Neural progenitor cell (in vitro differentiated cells): ENCODE results near the gene OS9. TPM values are rescaled to one million over a fixed set of nuclear protein-coding genes. Genes with fewer than 3 reads are reported as not detected.

ENCODE experiments used
- DNase-seq: peaks from one replicate; pipeline ENCODE4 v3.0.0-alpha.2; 2016; ENCODE audit warnings: low spot score
- H2AFZ ChIP-seq: fragments of 200-600 bp; sonication (generic); replicated peaks from 2 replicates; pipeline ENCODE4 v1.6.1; 2016; ENCODE audit warnings: antibody characterized with exemption
- H3F3A ChIP-seq: fragments of 200-600 bp; sonication (generic); 2 replicates; pipeline ENCODE4 v1.6.1; 2016; ENCODE audit warnings: antibody characterized with exemption, low read depth
- H3K27ac ChIP-seq: fragments of 200-600 bp; sonication (generic); 2 replicates; pipeline ENCODE4 v1.5.1; 2016; ENCODE audit warnings: mild to moderate bottlenecking
- H3K27me3 ChIP-seq: fragments of 200-600 bp; sonication (generic); 2 replicates; pipeline ENCODE4 v1.6.1; 2016; ENCODE audit warnings: mild to moderate bottlenecking, moderate library complexity
- H3K36me3 ChIP-seq: fragments of 200-600 bp; sonication (generic); 2 replicates; pipeline ENCODE4 v1.5.1; 2016
- H3K4me1 ChIP-seq: fragments of 200-600 bp; sonication (generic); 2 replicates; pipeline ENCODE4 v1.6.1; 2016; ENCODE audit warnings: mixed run types
- H3K4me2 ChIP-seq: fragments of 200-600 bp; sonication (generic); 2 replicates; pipeline ENCODE4 v1.6.1; 2016
- H3K4me3 ChIP-seq: fragments of 200-600 bp; sonication (generic); 2 replicates; pipeline ENCODE4 v1.5.1; 2016
- H3K79me2 ChIP-seq: fragments of 200-600 bp; sonication (generic); 2 replicates; pipeline ENCODE4 v1.6.1; 2016; ENCODE audit warnings: low read depth
- H3K9ac ChIP-seq: fragments of 200-600 bp; sonication (generic); 2 replicates; pipeline ENCODE4 v1.6.1; 2016
- H3K9me3 ChIP-seq: fragments of 200-600 bp; sonication (generic); 2 replicates; pipeline ENCODE4 v1.5.1; 2016; ENCODE audit warnings: low read depth
- H4K20me1 ChIP-seq: fragments of 200-600 bp; sonication (generic); 2 replicates; pipeline ENCODE4 v1.6.1; 2016; ENCODE audit warnings: low read depth
- H3K27ac Mint-ChIP-seq: 3 replicates; pipeline ENCODE4 v1.8.0; 2021; ENCODE audit warnings: mixed read lengths
- H3K27me3 Mint-ChIP-seq: 2 replicates; pipeline ENCODE4 v1.8.0; 2022; ENCODE audit warnings: low read depth, mild to moderate bottlenecking, inconsistent platforms, moderate library complexity, mixed read lengths; ENCODE audit not compliant: insufficient read depth
- H3K36me3 Mint-ChIP-seq: 3 replicates; pipeline ENCODE4 v1.8.0; 2021; ENCODE audit warnings: mixed read lengths
- H3K4me1 Mint-ChIP-seq: 3 replicates; pipeline ENCODE4 v1.8.0; 2021; ENCODE audit warnings: mixed read lengths
- H3K4me3 Mint-ChIP-seq: 3 replicates; pipeline ENCODE4 v1.8.0; 2021; ENCODE audit warnings: mild to moderate bottlenecking, moderate library complexity, mixed read lengths
- H3K9me3 Mint-ChIP-seq: 3 replicates; pipeline ENCODE4 v1.8.0; 2020; ENCODE audit warnings: mixed read lengths
- EZH2 ChIP-seq: fragments of 200-600 bp; sonication (generic); IDR thresholded peaks from 2 replicates; pipeline ENCODE4 v1.6.1; 2017; ENCODE audit warnings: antibody characterized with exemption, mild to moderate bottlenecking, moderate library complexity
- EZH2phosphoT487 ChIP-seq: fragments of 200-600 bp; sonication (generic); IDR thresholded peaks from 2 replicates; pipeline ENCODE4 v1.6.1; 2017; ENCODE audit warnings: antibody characterized with exemption
- total RNA-seq: library from RNA; depleted of rRNA; stranded (reverse); fragments of >200 nt; gene quantifications from 2 replicates; pipeline ENCODE4 v1.2.3, GENCODE V29; 2015; ENCODE audit warnings: low replicate concordance
- TF ChIP-seq, protein P1 (sequence below): fragments of 200-600 bp; sonication (generic); IDR thresholded peaks from 2 replicates; pipeline ENCODE4 v1.5.1; 2017; ENCODE audit warnings: antibody characterized with exemption, mild to moderate bottlenecking

The OS9 gene
- total RNA-seq, 1 donor from 2014 or later: 113 TPM

DNA sequence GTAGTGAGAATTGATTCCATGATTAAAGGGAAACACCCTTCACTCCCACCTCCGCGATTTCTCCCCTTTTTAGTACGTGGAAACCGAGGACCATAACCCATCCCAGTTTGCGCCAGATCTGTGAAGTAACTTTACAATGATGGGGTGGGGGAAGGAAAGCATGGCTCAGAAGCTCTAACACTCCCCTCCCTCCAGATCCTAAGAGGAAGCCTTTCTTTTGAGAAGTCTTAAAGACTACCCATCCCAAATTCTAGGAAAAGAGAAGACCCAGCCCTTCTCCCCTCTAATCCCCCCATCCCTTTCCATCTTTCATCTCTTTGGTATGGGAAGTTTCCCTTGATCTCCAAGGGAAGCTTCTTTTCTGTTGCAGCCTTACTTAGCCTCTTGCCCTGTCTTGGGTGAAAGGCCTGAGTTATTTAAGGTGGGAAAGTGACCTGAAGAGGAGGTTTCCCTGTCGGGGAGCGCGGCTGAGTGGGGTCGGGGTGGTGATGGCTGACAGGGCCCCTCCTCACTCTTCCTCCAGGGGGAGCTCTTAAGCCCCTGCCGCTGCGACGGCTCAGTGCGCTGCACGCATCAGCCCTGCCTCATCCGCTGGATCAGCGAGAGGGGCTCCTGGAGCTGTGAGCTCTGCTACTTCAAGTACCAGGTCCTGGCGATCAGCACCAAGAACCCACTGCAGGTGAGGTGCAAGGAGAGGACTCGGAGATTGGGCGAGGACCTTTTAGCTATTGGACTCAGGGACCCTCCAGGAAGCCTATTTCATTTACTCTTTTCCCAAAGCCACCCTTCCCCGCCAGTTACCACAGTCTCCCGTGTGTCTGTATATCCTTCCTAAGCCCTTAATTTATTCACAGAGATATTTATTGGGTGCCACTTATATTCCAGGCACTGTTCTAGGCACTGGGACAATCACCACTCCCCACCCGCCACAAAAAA is 62.7 kb downstream of the OS9 start:
- H3K27me3 Mint-ChIP-seq: peaks cover 37% of the 10 kb centered on the region
- peaks cover 36% of the 10 kb centered on the region for H3F3A ChIP-seq
- peaks cover 36% of the 10 kb centered on the region for H3K4me1 Mint-ChIP-seq
- peak; percentile 86 for DNase-seq
- peak overlapping the region; percentile 76 for H3K27ac Mint-ChIP-seq
- H3K4me2 ChIP-seq: peak overlapping the region; percentile 95
- H4K20me1 ChIP-seq: peaks cover 59% of the 10 kb centered on the region
- H3K79me2 ChIP-seq: peaks cover 5% of the 10 kb centered on the region
- no peaks in the 10 kb centered on the region for H3K9me3 ChIP-seq
- H3K4me3 ChIP-seq: peak overlapping the region; percentile 66
- H3K36me3 ChIP-seq: no peaks in the 10 kb centered on the region
- peaks cover 3% of the 10 kb centered on the region for H3K9me3 Mint-ChIP-seq
- H2AFZ ChIP-seq: no peak overlapping the region
- H3K9ac ChIP-seq: no peak overlapping the region
- TF ChIP-seq, protein P1, sequence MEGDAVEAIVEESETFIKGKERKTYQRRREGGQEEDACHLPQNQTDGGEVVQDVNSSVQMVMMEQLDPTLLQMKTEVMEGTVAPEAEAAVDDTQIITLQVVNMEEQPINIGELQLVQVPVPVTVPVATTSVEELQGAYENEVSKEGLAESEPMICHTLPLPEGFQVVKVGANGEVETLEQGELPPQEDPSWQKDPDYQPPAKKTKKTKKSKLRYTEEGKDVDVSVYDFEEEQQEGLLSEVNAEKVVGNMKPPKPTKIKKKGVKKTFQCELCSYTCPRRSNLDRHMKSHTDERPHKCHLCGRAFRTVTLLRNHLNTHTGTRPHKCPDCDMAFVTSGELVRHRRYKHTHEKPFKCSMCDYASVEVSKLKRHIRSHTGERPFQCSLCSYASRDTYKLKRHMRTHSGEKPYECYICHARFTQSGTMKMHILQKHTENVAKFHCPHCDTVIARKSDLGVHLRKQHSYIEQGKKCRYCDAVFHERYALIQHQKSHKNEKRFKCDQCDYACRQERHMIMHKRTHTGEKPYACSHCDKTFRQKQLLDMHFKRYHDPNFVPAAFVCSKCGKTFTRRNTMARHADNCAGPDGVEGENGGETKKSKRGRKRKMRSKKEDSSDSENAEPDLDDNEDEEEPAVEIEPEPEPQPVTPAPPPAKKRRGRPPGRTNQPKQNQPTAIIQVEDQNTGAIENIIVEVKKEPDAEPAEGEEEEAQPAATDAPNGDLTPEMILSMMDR: peak; percentile 82
- TF ChIP-seq EZH2 (peak; percentile 77), EZH2phosphoT487 (peak; percentile 65)
- H3K27ac ChIP-seq: no peak overlapping the region
- peak overlapping the region; percentile 89 for H3K4me3 Mint-ChIP-seq
- H3K4me1 ChIP-seq: peaks cover 26% of the 10 kb centered on the region
- peaks cover 13% of the 10 kb centered on the region for H3K36me3 Mint-ChIP-seq
- H3K27me3 ChIP-seq: peaks cover 29% of the 10 kb centered on the region

DNA sequence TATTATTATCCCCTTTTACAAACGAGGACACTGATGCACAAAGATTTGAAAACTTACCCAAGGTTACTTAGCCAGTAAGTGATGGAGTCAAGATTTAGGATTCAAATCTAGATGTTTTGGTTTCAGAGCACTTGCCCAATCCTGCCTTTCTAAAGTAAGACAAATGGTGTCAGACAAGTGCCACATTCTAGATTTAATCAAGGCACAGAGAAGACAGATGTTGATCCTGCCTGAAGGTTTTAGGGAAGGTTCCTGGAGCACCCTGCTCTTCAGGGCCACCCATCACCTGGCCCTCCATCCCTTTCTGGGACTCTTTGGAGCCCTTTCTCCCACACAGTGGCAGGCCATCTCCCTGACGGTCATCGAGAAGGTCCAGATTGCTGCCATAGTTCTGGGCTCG is 63.8 kb downstream of the OS9 start:
- peaks cover 3% of the 10 kb centered on the region for H3K9me3 Mint-ChIP-seq
- no peaks in the 10 kb centered on the region for H3K79me2 ChIP-seq
- no peaks in the 10 kb centered on the region for H3K9me3 ChIP-seq
- H4K20me1 ChIP-seq: peaks cover 67% of the 10 kb centered on the region
- no peak overlapping the region for H2AFZ ChIP-seq
- peaks cover 35% of the 10 kb centered on the region for H3K27me3 Mint-ChIP-seq
- H3K36me3 Mint-ChIP-seq: peaks cover 11% of the 10 kb centered on the region
- H3K36me3 ChIP-seq: no peaks in the 10 kb centered on the region
- no peak overlapping the region for H3K27ac Mint-ChIP-seq
- peak overlapping the region; percentile 27 for H3K4me3 Mint-ChIP-seq
- TF ChIP-seq, protein P1: no peak
- TF ChIP-seq EZH2 (no peak), EZH2phosphoT487 (no peak)
- DNase-seq: no peak
- H3K4me3 ChIP-seq: no peak overlapping the region
- peaks cover 36% of the 10 kb centered on the region for H3F3A ChIP-seq
- H3K27ac ChIP-seq: no peak overlapping the region
- peaks cover 40% of the 10 kb centered on the region for H3K27me3 ChIP-seq
- no peak overlapping the region for H3K9ac ChIP-seq
- peaks cover 31% of the 10 kb centered on the region for H3K4me1 Mint-ChIP-seq
- H3K4me2 ChIP-seq: no peak overlapping the region
- peaks cover 24% of the 10 kb centered on the region for H3K4me1 ChIP-seq

DNA sequence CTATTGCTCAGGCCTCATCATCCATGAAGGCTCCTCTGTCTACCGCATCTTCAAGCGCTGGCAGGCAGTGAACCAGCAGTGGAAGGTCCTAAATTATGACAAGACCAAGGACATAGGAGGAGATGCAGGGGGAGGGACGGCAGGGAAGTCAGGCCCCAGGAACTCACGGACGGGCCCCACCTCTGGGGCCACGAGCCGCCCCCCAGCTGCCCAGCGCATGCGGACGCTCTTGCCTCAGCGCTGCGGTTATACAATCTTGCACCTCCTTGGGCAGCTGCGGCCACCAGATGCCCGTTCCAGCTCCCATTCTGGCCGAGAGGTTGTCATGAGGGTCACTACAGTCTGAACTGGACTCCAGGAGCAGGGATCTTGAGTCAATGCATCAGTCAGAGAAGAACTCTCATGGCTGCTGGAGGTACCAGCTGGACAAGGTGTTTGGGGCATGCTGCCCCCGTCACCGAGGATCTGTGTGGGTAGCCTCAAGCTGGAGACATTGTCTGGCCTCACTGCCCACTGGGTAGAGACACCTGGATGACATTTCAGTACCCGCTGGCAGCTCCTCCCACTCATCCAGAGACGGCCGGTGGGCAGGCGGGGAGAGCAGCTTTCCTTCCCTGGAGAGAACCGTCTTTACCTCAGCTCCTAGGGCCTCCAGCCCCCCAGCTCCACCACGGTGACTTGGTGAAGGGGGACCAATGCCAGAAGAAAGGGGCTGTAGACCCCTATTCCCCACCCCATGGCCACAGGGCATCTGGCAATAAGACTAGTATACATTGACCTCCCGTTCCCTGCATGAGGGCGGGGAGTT is 64.8 kb downstream of the OS9 start:
- peaks cover 13% of the 10 kb centered on the region for H3K36me3 Mint-ChIP-seq
- Histone ChIP-seq H2AFZ (no peak overlapping the region), H3F3A (peaks cover 30% of the 10 kb centered on the region), H3K9me3 (no peaks in the 10 kb centered on the region), H3K27ac (no peak overlapping the region), H3K9ac (no peak overlapping the region), H3K27me3 (peaks cover 50% of the 10 kb centered on the region), H3K79me2 (no peaks in the 10 kb centered on the region), H4K20me1 (peaks cover 67% of the 10 kb centered on the region), H3K4me3 (no peak overlapping the region), H3K36me3 (no peaks in the 10 kb centered on the region), H3K4me1 (peaks cover 16% of the 10 kb centered on the region), H3K4me2 (no peak overlapping the region)
- H3K4me1 Mint-ChIP-seq: peaks cover 21% of the 10 kb centered on the region
- peaks cover 3% of the 10 kb centered on the region for H3K9me3 Mint-ChIP-seq
- peak overlapping the region; percentile 25 for H3K4me3 Mint-ChIP-seq
- no peak overlapping the region for H3K27ac Mint-ChIP-seq
- peaks cover 39% of the 10 kb centered on the region for H3K27me3 Mint-ChIP-seq
- TF ChIP-seq EZH2 (no peak), EZH2phosphoT487 (no peak)
- TF ChIP-seq, protein P1: no peak
- DNase-seq: no peak
